C4-2B (cell line): ENCODE data around the gene DNAH2.

ENCODE experiments used
- ZFX ChIP-seq: fragments of 450-650 bp; IDR thresholded peaks from 2 replicates; pipeline ENCODE4 v1.6.1; 2017
- TF ChIP-seq, protein P1 (sequence below): fragments of 450-650 bp; conservative IDR thresholded peaks from 2 replicates; pipeline ENCODE4 v1.5.1; 2017; ENCODE audit warnings: mild to moderate bottlenecking

DNA sequence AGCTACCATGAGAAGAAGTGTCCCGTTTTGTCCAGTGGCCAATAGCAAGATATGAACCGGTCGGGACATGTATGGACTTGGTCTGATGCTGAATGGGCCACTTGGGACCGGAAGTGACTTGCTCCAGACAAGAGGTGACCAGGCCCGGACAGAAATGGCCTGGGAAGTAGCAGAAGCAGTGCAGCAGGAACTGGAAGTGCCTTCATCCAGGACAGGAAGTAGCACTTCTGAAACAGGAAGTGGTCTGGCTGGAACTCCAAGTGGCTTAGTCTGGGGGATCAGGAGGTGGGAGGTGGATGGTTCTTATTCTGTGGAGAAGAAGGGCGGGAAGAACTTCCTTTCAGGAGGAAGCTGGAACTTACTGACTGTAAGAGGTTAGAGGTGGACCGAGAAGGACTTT lies 7.2 kb upstream of the DNAH2 start:
- TF ChIP-seq, protein P1, sequence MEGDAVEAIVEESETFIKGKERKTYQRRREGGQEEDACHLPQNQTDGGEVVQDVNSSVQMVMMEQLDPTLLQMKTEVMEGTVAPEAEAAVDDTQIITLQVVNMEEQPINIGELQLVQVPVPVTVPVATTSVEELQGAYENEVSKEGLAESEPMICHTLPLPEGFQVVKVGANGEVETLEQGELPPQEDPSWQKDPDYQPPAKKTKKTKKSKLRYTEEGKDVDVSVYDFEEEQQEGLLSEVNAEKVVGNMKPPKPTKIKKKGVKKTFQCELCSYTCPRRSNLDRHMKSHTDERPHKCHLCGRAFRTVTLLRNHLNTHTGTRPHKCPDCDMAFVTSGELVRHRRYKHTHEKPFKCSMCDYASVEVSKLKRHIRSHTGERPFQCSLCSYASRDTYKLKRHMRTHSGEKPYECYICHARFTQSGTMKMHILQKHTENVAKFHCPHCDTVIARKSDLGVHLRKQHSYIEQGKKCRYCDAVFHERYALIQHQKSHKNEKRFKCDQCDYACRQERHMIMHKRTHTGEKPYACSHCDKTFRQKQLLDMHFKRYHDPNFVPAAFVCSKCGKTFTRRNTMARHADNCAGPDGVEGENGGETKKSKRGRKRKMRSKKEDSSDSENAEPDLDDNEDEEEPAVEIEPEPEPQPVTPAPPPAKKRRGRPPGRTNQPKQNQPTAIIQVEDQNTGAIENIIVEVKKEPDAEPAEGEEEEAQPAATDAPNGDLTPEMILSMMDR, result no peak
- no peak for TF ChIP-seq ZFX
